Large intestine (tissue), 3 donors: ENCODE results near the gene TTC39C. TPM values are rescaled to one million over a fixed set of nuclear protein-coding genes. Genes with fewer than 3 reads are reported as not detected.

Experiments used
- DNase-seq, 2 donors: peaks; one replicate each; pipeline versions ENCODE4 v3.0.0 to v3.0.0-alpha.2; 2013
- H3K27ac ChIP-seq: one replicate; pipeline ENCODE4 v1.5.1; 2013; ENCODE audit warnings: low read length
- H3K27me3 ChIP-seq: 2 replicates; pipeline ENCODE4 v1.6.1; 2013; ENCODE audit warnings: low read length; ENCODE audit not compliant: control insufficient read depth, insufficient read depth
- H3K36me3 ChIP-seq: 2 replicates; pipeline ENCODE4 v1.6.1; 2013; ENCODE audit warnings: low read length; ENCODE audit not compliant: control insufficient read depth, insufficient read depth
- H3K4me1 ChIP-seq: one replicate; pipeline ENCODE4 v1.6.1; 2013; ENCODE audit warnings: low read length; ENCODE audit not compliant: control insufficient read depth, insufficient read depth
- H3K4me3 ChIP-seq: one replicate; pipeline ENCODE4 v1.5.1; 2013; ENCODE audit warnings: low read length
- H3K9me3 ChIP-seq: one replicate; pipeline ENCODE4 v1.6.1; 2013; ENCODE audit warnings: mild to moderate bottlenecking, low read depth, low read length, moderate library complexity; ENCODE audit not compliant: control insufficient read depth
- WGBS: methylation state at CpG from one replicate; pipeline ENCODE4 v1.1.5; 2013; ENCODE audit warnings: low lambda C conversion rate; ENCODE audit not compliant: insufficient coverage; 5-methylcytosine and 5-hydroxymethylcytosine counted together
- polyA plus RNA-seq: library from polyadenylated mRNA; unstranded; fragments of 120-200 nt; gene quantifications from one replicate; pipeline ENCODE4 v1.2.1, GENCODE V29; 2013

TTC39C gene
- polyA plus RNA-seq, 1 donor = 11.2 TPM

DNA sequence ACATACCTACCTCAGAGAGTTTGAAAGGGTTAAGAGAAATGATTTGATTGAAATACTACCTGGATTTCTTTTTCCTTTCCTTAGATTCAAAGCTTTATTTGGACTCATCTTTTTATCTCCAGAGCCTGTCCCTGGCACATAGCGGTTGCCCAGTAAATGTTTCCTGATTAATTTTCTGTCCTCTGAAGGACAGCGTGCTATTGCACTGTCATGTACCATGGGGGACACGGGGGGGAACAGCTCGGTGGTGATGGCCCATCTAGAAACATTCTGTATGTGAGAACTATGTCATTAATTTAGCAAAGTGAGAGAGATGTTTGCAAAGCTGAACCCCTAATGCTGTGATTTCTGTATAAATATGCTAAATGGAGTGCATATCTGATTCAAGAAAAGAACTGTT, 97.9 kb downstream of the TTC39C start:
- Histone ChIP-seq H3K4me1 (peaks cover 15% of the 10 kb centered on the region), H3K36me3 (no peaks in the 10 kb centered on the region), H3K4me3 (no peak overlapping the region), H3K27me3 (no peaks in the 10 kb centered on the region), H3K27ac (no peak overlapping the region), H3K9me3 (no peaks in the 10 kb centered on the region)
- DNase-seq = no peak
- 60% methylated on average over 2 of the region's 4 CpGs for WGBS

DNA sequence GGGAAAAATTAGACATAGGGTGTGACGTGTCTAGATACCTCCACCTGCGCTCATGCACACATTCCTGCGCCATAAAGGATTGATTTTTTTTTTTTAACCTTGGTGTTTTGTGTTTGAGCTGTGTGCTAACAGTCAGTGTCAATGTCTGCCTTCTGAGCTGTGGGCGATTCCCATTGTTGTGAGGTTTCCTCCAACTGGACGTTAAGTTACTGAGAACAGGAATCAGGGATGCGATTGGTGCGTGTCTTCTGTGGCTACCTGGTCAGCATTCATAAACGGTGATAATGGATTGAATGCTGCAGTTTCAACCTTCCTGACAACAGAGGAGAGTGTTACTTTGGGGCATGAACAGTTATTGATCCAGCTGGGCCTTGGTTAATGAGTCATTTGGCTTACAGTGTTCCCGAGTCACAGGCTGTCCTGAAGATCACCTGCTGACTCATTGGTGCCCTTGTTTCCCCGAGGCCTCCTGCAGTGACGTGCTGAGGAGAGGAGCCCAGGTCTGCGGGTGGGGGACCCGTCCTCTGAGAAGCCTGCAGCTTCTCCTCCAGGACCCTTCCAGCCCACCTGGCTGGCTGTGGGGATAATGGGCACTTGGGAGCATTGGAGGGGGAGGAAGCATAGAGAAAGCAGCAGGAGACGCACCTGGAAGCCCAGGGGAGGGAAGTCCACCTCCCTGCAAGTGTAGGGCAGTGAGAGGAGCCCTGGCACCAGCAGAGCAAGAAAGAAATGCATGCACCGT, 98.5 kb downstream of the TTC39C start:
- H3K27ac ChIP-seq = no peak overlapping the region
- H3K36me3 ChIP-seq = no peaks in the 10 kb centered on the region

DNA sequence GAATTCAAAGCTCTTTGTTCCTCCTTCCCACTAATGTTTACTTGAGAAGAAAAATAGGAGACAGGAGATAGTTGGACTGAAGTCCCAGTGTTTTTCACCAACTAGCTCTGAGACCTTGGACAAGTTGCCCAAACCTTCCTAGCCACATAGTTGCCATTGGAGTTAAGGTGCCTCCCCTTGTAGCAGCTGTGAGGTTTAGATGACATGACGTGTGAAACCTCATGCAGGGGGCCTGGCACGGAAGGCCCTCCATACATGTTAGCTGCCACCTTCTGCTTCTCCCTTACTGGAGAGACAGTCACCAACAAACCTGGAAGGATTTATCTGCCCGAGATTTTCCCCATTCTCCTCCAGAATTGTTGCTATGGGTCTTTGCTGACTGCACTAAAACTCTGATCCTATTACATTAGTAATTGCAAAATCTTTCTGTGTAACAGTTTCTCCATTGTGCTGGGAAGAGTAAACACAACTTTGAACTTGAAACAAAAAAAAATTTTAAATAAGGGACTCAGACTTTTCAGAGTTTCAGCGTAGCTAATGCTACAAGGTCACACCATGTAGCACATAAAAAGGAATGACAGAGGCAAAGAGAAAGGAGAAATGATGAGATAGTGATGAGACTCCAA, 100.5 kb downstream of the TTC39C start:
- WGBS = 26% methylated on average over 3 of the region's 4 CpGs
- Histone ChIP-seq H3K27me3 (no peaks in the 10 kb centered on the region), H3K27ac (no peak overlapping the region), H3K36me3 (no peaks in the 10 kb centered on the region), H3K4me1 (peaks cover 15% of the 10 kb centered on the region), H3K4me3 (no peak overlapping the region), H3K9me3 (no peaks in the 10 kb centered on the region)
- DNase-seq = peak in 1 of 2 donors; percentile 28

More for the DNA sequence above, 98.5 kb downstream of the TTC39C start:
- H3K9me3 ChIP-seq = no peaks in the 10 kb centered on the region
- no CpG with 5 or more reads among the region's 15 CpGs for WGBS
- DNase-seq = peak; percentile 35 to 76
- H3K27me3 ChIP-seq = no peaks in the 10 kb centered on the region
- H3K4me1 ChIP-seq = peaks cover 15% of the 10 kb centered on the region
- H3K4me3 ChIP-seq = no peak overlapping the region

DNA sequence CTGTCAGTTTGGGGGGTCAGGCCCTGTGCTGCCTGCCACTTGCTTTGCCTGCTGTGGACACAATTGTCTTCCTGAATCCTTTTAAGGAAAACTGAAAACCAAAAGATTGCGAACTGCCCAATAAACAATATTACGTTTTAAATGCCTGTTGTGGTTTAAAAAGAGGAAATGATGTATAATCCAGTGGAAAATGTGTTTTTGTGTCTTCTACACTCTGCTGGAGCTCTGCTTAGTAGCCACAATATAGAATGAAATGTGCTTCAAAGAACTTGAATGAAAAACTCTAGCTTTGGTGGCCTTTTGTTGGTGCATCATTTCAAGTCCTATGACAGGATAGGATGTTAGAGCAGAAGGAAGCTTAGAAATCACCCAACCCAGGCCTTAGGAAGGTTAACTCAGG, 101.1 kb downstream of the TTC39C start:
- DNase-seq = no peak
- Histone ChIP-seq H3K9me3 (no peaks in the 10 kb centered on the region), H3K27ac (no peak overlapping the region), H3K4me1 (peaks cover 15% of the 10 kb centered on the region), H3K27me3 (no peaks in the 10 kb centered on the region), H3K4me3 (no peak overlapping the region), H3K36me3 (peaks cover 2% of the 10 kb centered on the region)
- 83% methylated on average over 1 of the region's 2 CpGs for WGBS

DNA sequence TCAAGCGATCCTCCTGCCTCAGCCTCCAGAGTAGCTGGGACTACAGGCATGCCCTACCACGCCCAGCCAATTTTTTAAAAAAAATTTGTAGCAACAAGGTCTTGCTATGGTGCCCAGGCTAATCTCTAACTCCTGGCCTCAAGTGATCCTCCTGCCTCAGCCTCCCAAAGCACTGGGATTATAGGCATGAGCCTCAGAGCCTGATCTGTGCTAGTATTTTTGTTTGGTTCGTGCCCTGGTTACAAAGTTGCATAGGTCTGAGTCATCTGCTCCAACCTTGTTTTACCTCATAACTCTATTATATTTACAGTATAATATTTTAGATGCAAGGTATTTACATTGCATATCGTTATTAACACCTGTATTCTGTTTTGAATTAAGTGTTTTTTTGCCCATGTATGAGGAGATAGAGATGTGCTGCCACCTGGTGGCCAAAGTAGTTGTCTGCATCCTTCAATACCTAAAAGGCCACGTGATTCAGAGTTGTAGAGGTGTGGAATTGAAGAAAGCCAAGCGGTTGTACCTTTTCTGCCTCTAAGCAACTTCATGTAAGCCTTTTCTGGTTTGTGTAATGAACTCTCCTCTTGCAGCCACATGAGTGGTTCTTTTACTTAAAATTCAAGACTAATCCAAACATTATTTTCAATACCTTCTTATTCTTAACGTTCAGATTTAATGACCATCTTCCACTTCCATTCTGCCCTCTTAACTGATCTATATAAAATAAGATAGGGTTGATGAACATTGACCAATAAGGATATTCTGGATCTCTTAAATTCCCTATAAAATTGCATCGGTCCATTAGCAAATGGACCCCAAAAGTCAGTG, 104.4 kb downstream of the TTC39C start:
- DNase-seq = peak; percentile 66 to 69
- Histone ChIP-seq H3K9me3 (no peaks in the 10 kb centered on the region), H3K4me3 (no peak overlapping the region), H3K36me3 (peaks cover 3% of the 10 kb centered on the region), H3K27me3 (no peaks in the 10 kb centered on the region), H3K4me1 (peaks cover 7% of the 10 kb centered on the region), H3K27ac (no peak overlapping the region)
- 33% methylated on average over 2 of the region's 8 CpGs for WGBS

DNA sequence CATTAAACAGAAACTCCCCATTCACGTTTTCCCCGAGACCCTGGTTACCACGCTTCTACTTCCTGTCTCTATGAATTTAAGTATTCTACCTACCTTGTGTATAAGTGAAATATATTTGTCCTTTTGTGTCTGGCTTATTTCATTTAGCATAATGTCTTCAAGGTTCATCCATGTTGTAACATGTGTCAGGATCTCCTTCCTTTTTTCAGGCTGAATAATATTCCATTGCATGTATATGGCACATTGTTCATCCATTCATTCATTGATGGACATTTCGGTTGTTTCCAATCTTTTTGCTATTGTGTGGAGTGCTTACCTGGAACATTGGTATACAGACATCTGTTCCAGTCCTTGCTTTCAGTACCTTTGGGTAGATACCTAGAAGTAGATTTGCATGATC, 106.1 kb downstream of the TTC39C start:
- WGBS = 100% methylated on average over 1 of the region's 4 CpGs
- peaks cover 3% of the 10 kb centered on the region for H3K36me3 ChIP-seq
- H3K9me3 ChIP-seq = no peaks in the 10 kb centered on the region
- no peak overlapping the region for H3K4me3 ChIP-seq
- no peaks in the 10 kb centered on the region for H3K4me1 ChIP-seq
- H3K27me3 ChIP-seq = no peaks in the 10 kb centered on the region
- DNase-seq = no peak
- H3K27ac ChIP-seq = no peak overlapping the region

DNA sequence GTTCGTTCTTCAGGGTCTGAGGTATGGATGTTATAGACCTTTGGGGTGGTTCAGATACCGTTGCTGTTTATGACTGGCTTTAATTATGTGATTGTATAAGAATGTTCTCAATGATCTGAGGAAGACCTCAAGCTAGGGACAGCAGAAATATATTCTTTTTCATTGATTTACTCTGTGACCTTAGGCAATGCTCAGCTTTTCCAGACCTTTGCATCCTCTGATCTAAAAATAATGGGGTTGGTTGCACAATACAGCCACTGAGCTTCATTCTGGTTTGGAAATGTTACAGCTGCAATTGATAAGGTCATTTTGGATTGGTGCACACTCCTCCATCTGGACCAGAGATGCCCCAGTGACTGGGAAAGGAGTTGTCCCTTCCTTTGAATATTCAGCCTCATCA, 107.1 kb downstream of the TTC39C start:
- H3K27me3 ChIP-seq = no peaks in the 10 kb centered on the region
- no peak overlapping the region for H3K27ac ChIP-seq
- no peaks in the 10 kb centered on the region for H3K9me3 ChIP-seq
- no peak for DNase-seq
- WGBS = no CpG with 5 or more reads among the region's 2 CpGs
- H3K4me1 ChIP-seq = no peaks in the 10 kb centered on the region
- H3K36me3 ChIP-seq = peaks cover 3% of the 10 kb centered on the region
- H3K4me3 ChIP-seq = no peak overlapping the region

DNA sequence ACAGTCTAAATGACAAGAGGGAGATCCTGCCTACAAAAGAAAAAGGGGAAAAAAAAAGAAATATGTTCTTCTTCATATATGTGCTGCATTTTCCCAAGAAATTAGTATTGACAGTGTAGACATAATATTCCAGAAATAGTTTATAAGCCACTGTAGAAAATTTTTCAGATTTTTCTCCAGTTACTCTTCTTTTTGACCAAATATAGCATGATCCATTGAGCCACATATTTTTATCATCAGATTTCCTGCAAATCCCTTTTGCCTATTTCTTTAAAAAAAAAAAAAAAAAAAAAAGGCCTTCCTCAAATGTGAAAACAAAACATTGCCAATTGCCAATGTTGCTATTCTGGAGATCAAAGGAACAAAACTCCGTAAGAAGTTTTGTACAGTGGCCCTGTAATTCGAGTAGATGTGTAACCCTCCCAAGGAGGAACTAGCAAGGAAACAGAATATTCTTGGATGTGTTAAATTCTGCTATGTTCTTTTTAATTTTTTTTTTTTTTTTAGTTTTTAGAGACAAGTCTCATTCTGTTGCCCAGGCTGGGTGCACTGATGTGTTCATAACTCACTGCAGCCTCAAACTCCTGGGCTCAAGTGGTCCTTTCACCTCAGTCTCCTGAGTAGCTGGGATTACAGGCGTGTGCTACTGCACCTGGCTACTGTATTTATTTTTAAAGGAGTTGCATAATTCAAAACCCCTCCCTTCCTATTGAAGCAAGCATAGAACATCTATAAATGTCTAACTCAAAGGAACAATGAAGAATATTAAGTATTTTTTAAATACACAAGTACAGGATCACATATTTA, 111.8 kb downstream of the TTC39C start:
- no peaks in the 10 kb centered on the region for H3K9me3 ChIP-seq
- WGBS = no CpG with 5 or more reads among the region's 3 CpGs

DNA sequence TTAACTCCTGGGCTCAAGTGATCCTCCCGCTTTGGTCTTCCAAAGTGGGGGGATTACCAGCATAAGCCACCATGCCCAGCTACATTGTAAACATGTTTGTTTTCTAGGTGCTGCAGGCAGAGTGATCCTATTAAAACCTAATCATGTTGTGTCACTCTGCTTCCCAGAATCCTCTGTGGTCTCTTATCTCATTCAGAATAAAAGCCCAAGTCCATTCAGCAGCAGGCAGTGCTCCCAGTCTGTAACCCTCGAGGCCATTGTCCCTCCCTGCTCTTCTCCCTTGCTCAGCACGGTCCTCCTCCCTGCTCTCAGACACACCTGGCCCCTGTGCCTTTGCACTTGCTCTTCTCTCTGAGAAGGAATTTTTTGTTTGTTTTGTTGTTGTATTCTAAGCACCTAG, 113.2 kb downstream of the TTC39C start:
- DNase-seq = peak in 1 of 2 donors; percentile 14
- WGBS = no CpG with 5 or more reads among the region's 3 CpGs
- no peak overlapping the region for H3K27ac ChIP-seq
- H3K4me3 ChIP-seq = no peak overlapping the region
- H3K9me3 ChIP-seq = no peaks in the 10 kb centered on the region
- H3K36me3 ChIP-seq = peaks cover 4% of the 10 kb centered on the region
- no peaks in the 10 kb centered on the region for H3K4me1 ChIP-seq
- H3K27me3 ChIP-seq = no peaks in the 10 kb centered on the region

More for the DNA sequence above, 111.8 kb downstream of the TTC39C start:
- Histone ChIP-seq H3K4me3 (no peak overlapping the region), H3K27me3 (no peaks in the 10 kb centered on the region), H3K27ac (no peak overlapping the region), H3K4me1 (no peaks in the 10 kb centered on the region), H3K36me3 (no peaks in the 10 kb centered on the region)
- DNase-seq = no peak

DNA sequence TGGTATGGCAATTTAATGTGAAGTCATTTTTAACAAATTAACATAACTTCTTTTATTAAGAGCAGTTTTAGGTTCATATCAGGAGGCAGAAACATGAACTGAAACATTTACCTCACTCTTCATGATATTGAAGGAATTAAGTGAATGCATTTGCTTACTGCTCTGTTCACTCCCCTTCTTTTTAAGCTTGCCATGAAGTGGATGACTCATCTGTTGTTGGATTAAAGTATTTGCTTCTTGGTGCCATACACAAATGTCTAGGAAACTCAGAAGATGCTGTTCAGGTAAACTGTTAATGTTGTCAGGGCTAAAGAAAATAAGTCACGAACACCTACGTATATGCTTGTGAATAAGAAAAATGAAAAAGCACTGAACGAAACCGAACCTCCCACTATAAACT, 114.1 kb downstream of the TTC39C start:
- Histone ChIP-seq H3K4me3 (no peak overlapping the region), H3K36me3 (peaks cover 4% of the 10 kb centered on the region), H3K27me3 (no peaks in the 10 kb centered on the region), H3K9me3 (no peaks in the 10 kb centered on the region), H3K4me1 (no peaks in the 10 kb centered on the region), H3K27ac (no peak overlapping the region)
- WGBS = 96% methylated on average over 4 of the region's 4 CpGs
- DNase-seq = no peak
